Common myeloid progenitor, CD34-positive (primary cell): ENCODE results near the gene LRRN2.

ENCODE experiments used
- CTCF ChIA-PET: fragments of 350-600 bp; sonication (Branson Sonifier 250); formaldehyde crosslinking; loops from one replicate; lab custom pipeline; 2021; ENCODE audit warnings: antibody characterized with exemption; lab: Charles Lee
- POLR2A ChIA-PET: fragments of 350-600 bp; sonication (Branson Sonifier 250); formaldehyde crosslinking; loops from one replicate; lab custom pipeline; 2021; ENCODE audit warnings: antibody characterized with exemption; lab: Charles Lee
- DNase-seq, 3 donors: peaks; one replicate each; pipeline versions ENCODE4 v3.0.0 to v3.0.0-alpha.2; 2013
- H3K27ac ChIP-seq, 2 experiments: 1 replicate in 1 of 2; 2 replicates in 1 of 2; pipeline ENCODE4 v1.7.0; 2013; ENCODE audit warnings: inconsistent platforms in 2 of 2, low read length in 2 of 2, mild to moderate bottlenecking in 2 of 2, low read depth in 1 of 2, moderate library complexity in 1 of 2; ENCODE audit not compliant: severe bottlenecking in 2 of 2, insufficient read depth in 1 of 2, poor library complexity in 1 of 2
- H3K27me3 ChIP-seq, 5 experiments: replicated peaks in 2 of 5; 1 replicate in 3 of 5; 2 replicates in 2 of 5; pipeline versions ENCODE4 v1.6.1 to v1.7.0; 2013; ENCODE audit warnings: low read length in 4 of 5, mild to moderate bottlenecking in 2 of 5, moderate library complexity in 2 of 5, inconsistent platforms in 1 of 5; ENCODE audit not compliant: insufficient read depth in 5 of 5, control insufficient read depth in 4 of 5
- H3K36me3 ChIP-seq, 4 experiments: 1 replicate in 2 of 4; 2 replicates in 2 of 4; pipeline versions ENCODE4 v1.6.1 to v1.7.0; 2013; ENCODE audit warnings: low read length in 3 of 4, control low read depth in 1 of 4, mild to moderate bottlenecking in 1 of 4; ENCODE audit not compliant: control insufficient read depth in 4 of 4, insufficient read depth in 4 of 4
- H3K4me1 ChIP-seq, 4 experiments: 1 replicate in 3 of 4; 2 replicates in 1 of 4; pipeline versions ENCODE4 v1.6.1 to v1.7.1; 2013; ENCODE audit warnings: low read length in 3 of 4, mild to moderate bottlenecking in 3 of 4, control low read depth in 1 of 4, inconsistent platforms in 1 of 4, moderate library complexity in 1 of 4; ENCODE audit not compliant: control insufficient read depth in 4 of 4, insufficient read depth in 4 of 4; ENCODE audit errors: control extremely low read depth in 1 of 4
- H3K4me3 ChIP-seq, 7 experiments: 1 replicate in 4 of 7; 2 replicates in 3 of 7; pipeline versions ENCODE4 v1.5.1 to v1.7.0; 2013; ENCODE audit warnings: mild to moderate bottlenecking in 7 of 7, low read length in 6 of 7, moderate library complexity in 6 of 7, inconsistent platforms in 2 of 7, low read depth in 2 of 7, control low read depth in 1 of 7; ENCODE audit not compliant: insufficient read depth in 4 of 7, control insufficient read depth in 1 of 7; ENCODE audit errors: extremely low read depth in 1 of 7
- H3K9me3 ChIP-seq, 5 experiments: 1 replicate in 4 of 5; 2 replicates in 1 of 5; pipeline versions ENCODE4 v1.6.1 to v1.7.1; 2013; ENCODE audit warnings: low read length in 4 of 5, mild to moderate bottlenecking in 2 of 5, inconsistent platforms in 1 of 5, low read depth in 1 of 5, moderate library complexity in 1 of 5; ENCODE audit not compliant: control insufficient read depth in 4 of 5, insufficient read depth in 2 of 5; ENCODE audit errors: control extremely low read depth in 1 of 5
- WGBS: methylation state at CpG from one replicate; pipeline ENCODE4 v1.1.5; 2013; ENCODE audit not compliant: insufficient coverage; 5-methylcytosine and 5-hydroxymethylcytosine counted together

LRRN2 gene

GRCh38 chr1:204680461-204680860 is 5.1 kb downstream of the LRRN2 start:
- no peak for DNase-seq
- H3K9me3 ChIP-seq = no peaks in the 10 kb centered on the region
- H3K4me1 ChIP-seq = peaks cover 0 to 29% (median 24%) of the 10 kb centered on the region in 4 experiments
- no peaks in the 10 kb centered on the region for H3K36me3 ChIP-seq
- no peak overlapping the region for H3K4me3 ChIP-seq
- no peak overlapping the region for H3K27ac ChIP-seq
- ChIA-PET POLR2A (no interaction called here), CTCF (interaction anchor here (0.6 to 1.4 kb wide), 3 partner anchors 12 to 128 kb away, joined by 3 to 4 read pairs (median 4); no protein-coding TSS in a partner anchor)
- H3K27me3 ChIP-seq = peaks cover 0 to 14% (median 0%) of the 10 kb centered on the region in 5 experiments
- 97% methylated on average over 6 of the region's 7 CpGs for WGBS

- peaks cover 0 to 27% (median 21%) of the 10 kb centered on the region in 4 experiments for H3K4me1 ChIP-seq
- ChIA-PET CTCF (interaction anchor here (0.6 to 1.1 kb wide), 3 partner anchors 9 to 14 kb away, joined by 3 to 4 read pairs (median 3); no protein-coding TSS in a partner anchor), POLR2A (no interaction called here)
- no peak overlapping the region for H3K27ac ChIP-seq
- 82% methylated on average over 3 of the region's 3 CpGs for WGBS
- no peaks in the 10 kb centered on the region for H3K9me3 ChIP-seq
- peaks cover 0 to 10% (median 0%) of the 10 kb centered on the region in 5 experiments for H3K27me3 ChIP-seq
- H3K4me3 ChIP-seq = no peak overlapping the region
- no peaks in the 10 kb centered on the region for H3K36me3 ChIP-seq
- DNase-seq = no peak
These were observed 5.5 kb downstream of the LRRN2 start for GRCh38 chr1:204680051-204680450.

GRCh38 chr1:204678721-204679475 is 6.6 kb downstream of the LRRN2 start:
- ChIA-PET CTCF (interaction anchor here (1.1 to 1.5 kb wide), 2 partner anchors 10 to 11 kb away, joined by 3 read pairs; no protein-coding TSS in a partner anchor), POLR2A (no interaction called here)
- Histone ChIP-seq H3K9me3 (no peaks in the 10 kb centered on the region), H3K4me1 (peaks cover 0 to 16% (median 11%) of the 10 kb centered on the region in 4 experiments), H3K27me3 (peaks cover 0 to under 1% (median 0%) of the 10 kb centered on the region in 5 experiments), H3K27ac (no peak overlapping the region), H3K36me3 (no peaks in the 10 kb centered on the region), H3K4me3 (no peak overlapping the region)
- no peak for DNase-seq
- WGBS = 100% methylated on average over 1 of the region's 7 CpGs

- ChIA-PET CTCF (interaction anchor here (1.0 to 1.5 kb wide), 2 partner anchors 10 to 14 kb away, joined by 3 read pairs; no protein-coding TSS in a partner anchor), POLR2A (no interaction called here)
- 92% methylated on average over 2 of the region's 9 CpGs for WGBS
- Histone ChIP-seq H3K36me3 (no peaks in the 10 kb centered on the region), H3K4me1 (peaks cover 0 to 6% (median 3%) of the 10 kb centered on the region in 4 experiments), H3K4me3 (no peak overlapping the region), H3K27me3 (no peaks in the 10 kb centered on the region), H3K27ac (no peak overlapping the region), H3K9me3 (no peaks in the 10 kb centered on the region)
- DNase-seq = no peak
These were observed 7.7 kb downstream of the LRRN2 start for GRCh38 chr1:204677864-204678263.

- no peak for DNase-seq
- peaks cover 0 to 6% (median 0%) of the 10 kb centered on the region in 5 experiments for H3K27me3 ChIP-seq
- peaks cover 0 to 6% (median 3%) of the 10 kb centered on the region in 4 experiments for H3K4me1 ChIP-seq
- CTCF ChIA-PET = no interaction called here
- POLR2A ChIA-PET = no interaction called here
- H3K4me3 ChIP-seq = no peak overlapping the region
- 100% methylated on average over 1 of the region's 2 CpGs for WGBS
- no peaks in the 10 kb centered on the region for H3K36me3 ChIP-seq
- no peak overlapping the region for H3K27ac ChIP-seq
- H3K9me3 ChIP-seq = no peaks in the 10 kb centered on the region
These were observed 9.5 kb downstream of the LRRN2 start for GRCh38 chr1:204676043-204676442.

- 47% methylated on average over 8 of the region's 8 CpGs for WGBS
- CTCF ChIA-PET = interaction anchor here (1.0 to 2.2 kb wide), 3 partner anchors 10 to 90 kb away, joined by 3 to 7 read pairs (median 3); no protein-coding TSS in a partner anchor
- H3K4me3 ChIP-seq = no peak overlapping the region
- H3K27me3 ChIP-seq = peaks cover 0 to 7% (median 0%) of the 10 kb centered on the region in 5 experiments
- DNase-seq = no peak
- peaks cover 0 to 6% (median 3%) of the 10 kb centered on the region in 4 experiments for H3K4me1 ChIP-seq
- no peaks in the 10 kb centered on the region for H3K36me3 ChIP-seq
- POLR2A ChIA-PET = no interaction called here
- H3K9me3 ChIP-seq = no peaks in the 10 kb centered on the region
- H3K27ac ChIP-seq = no peak overlapping the region
These were observed 11.5 kb downstream of the LRRN2 start for GRCh38 chr1:204673909-204674649.
